GM12878 (cell line): ENCODE results near the gene BTBD1. TPM values are rescaled to one million over a fixed set of nuclear protein-coding genes. Genes with fewer than 3 reads are reported as not detected.

ENCODE experiments used
- ATAC-seq: fragments of 200-7000 bp; cut with Tn5 transposase; 3 replicates; pipeline ENCODE4 v1.9.1; 2020; ENCODE audit warnings: mild to moderate bottlenecking, moderate library complexity
- BruUV-seq: library from RNA; stranded (reverse); fragments of 400-500 nt; replicated peaks from 2 replicates; lab custom pipeline; 2021; lab: Mats Ljungman, UMichigan
- CTCF ChIA-PET: fragments of 300-600 bp; sonication (Branson Sonifier 250); formaldehyde crosslinking; extraction: SDS; loops from one replicate; lab custom pipeline; 2021; ENCODE audit warnings: inconsistent platforms; lab: Yijun Ruan, JAX
- POLR2A ChIA-PET: fragments of 350-600 bp; formaldehyde crosslinking; extraction: SDS; loops from one replicate; lab custom pipeline; 2021; ENCODE audit warnings: inconsistent platforms; lab: Charles Lee
- RAD21 ChIA-PET: fragments of 300-600 bp; sonication (Branson Sonifier 250); formaldehyde crosslinking; loops from one replicate; lab custom pipeline; 2023; ENCODE audit warnings: antibody characterized with exemption; ENCODE audit not compliant: unreplicated experiment; lab: Charles Lee
- SMC1A ChIA-PET: fragments of 300-600 bp; sonication (Branson Sonifier 250); formaldehyde crosslinking; loops from one replicate; lab custom pipeline; 2023; ENCODE audit not compliant: unreplicated experiment, uncharacterized antibody; lab: Charles Lee
- DNase-seq: peaks from one replicate; pipeline ENCODE4 v3.0.0-alpha.2; 2011; ENCODE audit warnings: low read depth, low spot score
- FAIRE-seq: peaks from 3 replicates; lab custom pipeline; 2011; peaks lifted over from hg19 to GRCh38; lab: Jason Lieb, UNC
- H2AFZ ChIP-seq: 2 replicates; pipeline ENCODE4 v1.6.0; 2011; ENCODE audit warnings: low read depth, low read length, control low read depth; ENCODE audit not compliant: control insufficient read depth
- H3K27ac ChIP-seq: 2 replicates; pipeline ENCODE4 v1.5.1; 2011; ENCODE audit warnings: control low read depth; ENCODE audit not compliant: control insufficient read depth, insufficient read depth
- H3K27me3 ChIP-seq, 2 experiments: replicated peaks in 1 of 2; 2 replicates each; pipeline versions ENCODE4 v1.6.0 to v1.6.1; 2011; ENCODE audit warnings: low read length in 1 of 2; ENCODE audit not compliant: control insufficient read depth in 2 of 2, insufficient read depth in 2 of 2
- H3K36me3 ChIP-seq, 2 experiments: 2 replicates each; pipeline ENCODE4 v1.5.1; 2011; ENCODE audit warnings: low read length in 1 of 2; ENCODE audit not compliant: control insufficient read depth in 2 of 2, insufficient read depth in 2 of 2
- H3K4me1 ChIP-seq: 2 replicates; pipeline ENCODE4 v1.6.1; 2011; ENCODE audit warnings: mild to moderate bottlenecking, low read length, moderate library complexity, mixed read lengths; ENCODE audit not compliant: control insufficient read depth, insufficient read depth
- H3K4me2 ChIP-seq: 2 replicates; pipeline ENCODE4 v1.6.0; 2011; ENCODE audit warnings: control low read depth; ENCODE audit not compliant: control insufficient read depth, insufficient read depth
- H3K4me3 ChIP-seq: fragments of 200-600 bp; sonication (generic); 2 replicates; pipeline ENCODE4 v1.5.1; 2016
- H3K79me2 ChIP-seq: 2 replicates; pipeline ENCODE4 v1.6.0; 2011; ENCODE audit warnings: low read length; ENCODE audit not compliant: control insufficient read depth, insufficient read depth
- H3K9ac ChIP-seq: 2 replicates; pipeline ENCODE4 v1.8.0; 2011; ENCODE audit warnings: low read length, control low read depth, mixed read lengths; ENCODE audit not compliant: control insufficient read depth, insufficient read depth
- H3K9me3 ChIP-seq: replicated peaks from 3 replicates; pipeline ENCODE4 v1.5.1; 2011; ENCODE audit warnings: mild to moderate bottlenecking, low read length; ENCODE audit not compliant: control insufficient read depth, insufficient read depth
- H4K20me1 ChIP-seq: 2 replicates; pipeline ENCODE4 v1.6.0; 2011; ENCODE audit not compliant: control insufficient read depth, insufficient read depth
- HSF1 ChIP-seq: fragments of 150-350 bp; IDR thresholded peaks from 2 replicates; pipeline ENCODE4 v1.6.1; 2014; ENCODE audit warnings: mild to moderate bottlenecking, low read depth, low read length
- MYB ChIP-seq: fragments of 150-350 bp; IDR thresholded peaks from 2 replicates; pipeline ENCODE4 v1.6.1; 2014; ENCODE audit warnings: mild to moderate bottlenecking, low read depth, low read length, borderline replicate concordance
- SRF ChIP-seq, 2 experiments: IDR thresholded peaks; 2 replicates each; pipeline ENCODE4 v1.6.1; 2011; ENCODE audit warnings: low read depth in 2 of 2, low read length in 2 of 2, mild to moderate bottlenecking in 1 of 2, moderate library complexity in 1 of 2
- WGBS: methylation state at CpG from one replicate; pipeline ENCODE4 v1.1.6; 2016; ENCODE audit warnings: low lambda C conversion rate; ENCODE audit not compliant: insufficient replicate concordance, insufficient coverage; ENCODE audit errors: missing lambda C conversion rate; 5-methylcytosine and 5-hydroxymethylcytosine counted together
- in situ Hi-C: fragments of 300-500 bp; cut with MboI; formaldehyde crosslinking; loops from 9 replicates; pipeline ENCODE4 v1.14.3; 2018; ENCODE audit warnings: mixed read lengths
- intact Hi-C: fragments of 100-400 bp; cut with micrococcal nuclease; formaldehyde crosslinking; loops from one replicate; pipeline ENCODE4 v1.14.2; 2022; ENCODE audit not compliant: unreplicated experiment
- polyA plus RNA-seq, 11 experiments: library from polyadenylated mRNA; depleted of rRNA in 4 of 11; unstranded in 6 of 11; stranded (reverse) in 5 of 11; fragments of >200 nt; fragmentation: Nextera tagmentation in 4 of 11; fragmentation: Illumina TruSeq in 1 of 11; extraction: Ambion mirVana in 4 of 11; extraction: Trizol in 1 of 11; gene quantifications; 1 replicate in 1 of 11; 2 replicates in 10 of 11; pipeline versions ENCODE4 v1.2.1 to v1.2.3, GENCODE V29; 2011 to 2016; ENCODE audit warnings: inconsistent platforms in 2 of 11, missing spikeins in 2 of 11, low read depth in 1 of 11
- total RNA-seq, 4 experiments: library from RNA; depleted of rRNA in 3 of 4; stranded (reverse); fragments of >200 nt in 3 of 4; fragmentation: Illumina TruSeq in 1 of 4; extraction: Trizol in 1 of 4; gene quantifications; 2 replicates each; pipeline versions ENCODE4 v1.2.1 to v1.2.3, GENCODE V29; 2013 to 2021
- TF ChIP-seq, protein P1 (sequence below): fragments of 450-650 bp; formaldehyde crosslinking; IDR thresholded peaks from 2 replicates; pipeline ENCODE4 v1.5.0; 2022; ENCODE audit warnings: mild to moderate bottlenecking, missing genetic modification characterization

The BTBD1 gene
- total and polyA plus RNA-seq, 10 of the 15 experiments (the other 5 are each of a cell fraction or from before 2014, with no cell fraction given) = 17.5 to 90.4 (median 73.1) TPM

DNA sequence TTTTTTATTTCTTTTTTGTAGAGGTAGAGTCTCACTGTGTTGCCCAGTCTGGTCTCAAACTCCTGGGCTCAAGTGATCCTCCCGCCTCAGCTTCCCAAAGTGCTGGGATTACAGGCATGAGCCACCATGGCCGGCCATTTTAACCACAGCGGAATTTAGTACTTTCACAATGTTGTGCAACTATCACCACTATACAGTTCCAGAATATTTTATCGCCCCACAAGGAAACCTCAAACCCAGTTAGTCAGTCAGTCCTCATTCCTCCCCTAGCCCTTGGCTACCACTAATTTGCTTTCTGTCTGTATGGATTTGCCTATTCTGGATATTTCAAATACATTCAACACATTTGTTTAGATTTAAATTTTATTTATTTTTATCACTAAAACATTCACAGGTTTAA is 99.0 kb downstream of the BTBD1 start:
- H3K27ac ChIP-seq = no peak overlapping the region
- DNase-seq = no peak
- H2AFZ ChIP-seq = no peak overlapping the region
- WGBS = 95% methylated on average over 4 of the region's 4 CpGs
- H3K36me3 ChIP-seq = no peaks in the 10 kb centered on the region
- in situ Hi-C loops = no loop called here
- no TSS peak for BruUV-seq
- no peaks in the 10 kb centered on the region for H3K9me3 ChIP-seq
- SMC1A ChIA-PET = interaction anchor here (1.2 kb wide), 1 partner anchor 32 kb away, joined by 3 read pairs; no protein-coding TSS in a partner anchor
- FAIRE-seq = no peak
- CTCF ChIA-PET = no interaction called here
- no peak overlapping the region for H3K4me2 ChIP-seq
- H3K9ac ChIP-seq = no peak overlapping the region
- intact Hi-C loops = no loop called here
- H3K27me3 ChIP-seq = peaks cover 0 to 2% of the 10 kb centered on the region in 2 experiments; a peak in 2 of 4 replicates
- POLR2A ChIA-PET = no interaction called here
- no peak overlapping the region for H3K4me3 ChIP-seq
- H3K4me1 ChIP-seq = peaks cover 13% of the 10 kb centered on the region
- TF ChIP-seq MYB = no peak
- TF ChIP-seq SRF (IDR thresholded peaks at IDR 0.05; ENCODE audit: low read depth in 2 of 2, low read length in 2 of 2) = no peak
- no peak for TF ChIP-seq HSF1
- TF ChIP-seq, protein P1, sequence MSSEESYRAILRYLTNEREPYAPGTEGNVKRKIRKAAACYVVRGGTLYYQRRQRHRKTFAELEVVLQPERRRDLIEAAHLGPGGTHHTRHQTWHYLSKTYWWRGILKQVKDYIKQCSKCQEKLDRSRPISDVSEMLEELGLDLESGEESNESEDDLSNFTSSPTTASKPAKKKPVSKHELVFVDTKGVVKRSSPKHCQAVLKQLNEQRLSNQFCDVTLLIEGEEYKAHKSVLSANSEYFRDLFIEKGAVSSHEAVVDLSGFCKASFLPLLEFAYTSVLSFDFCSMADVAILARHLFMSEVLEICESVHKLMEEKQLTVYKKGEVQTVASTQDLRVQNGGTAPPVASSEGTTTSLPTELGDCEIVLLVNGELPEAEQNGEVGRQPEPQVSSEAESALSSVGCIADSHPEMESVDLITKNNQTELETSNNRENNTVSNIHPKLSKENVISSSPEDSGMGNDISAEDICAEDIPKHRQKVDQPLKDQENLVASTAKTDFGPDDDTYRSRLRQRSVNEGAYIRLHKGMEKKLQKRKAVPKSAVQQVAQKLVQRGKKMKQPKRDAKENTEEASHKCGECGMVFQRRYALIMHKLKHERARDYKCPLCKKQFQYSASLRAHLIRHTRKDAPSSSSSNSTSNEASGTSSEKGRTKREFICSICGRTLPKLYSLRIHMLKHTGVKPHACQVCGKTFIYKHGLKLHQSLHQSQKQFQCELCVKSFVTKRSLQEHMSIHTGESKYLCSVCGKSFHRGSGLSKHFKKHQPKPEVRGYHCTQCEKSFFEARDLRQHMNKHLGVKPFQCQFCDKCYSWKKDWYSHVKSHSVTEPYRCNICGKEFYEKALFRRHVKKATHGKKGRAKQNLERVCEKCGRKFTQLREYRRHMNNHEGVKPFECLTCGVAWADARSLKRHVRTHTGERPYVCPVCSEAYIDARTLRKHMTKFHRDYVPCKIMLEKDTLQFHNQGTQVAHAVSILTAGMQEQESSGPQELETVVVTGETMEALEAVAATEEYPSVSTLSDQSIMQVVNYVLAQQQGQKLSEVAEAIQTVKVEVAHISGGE (CRISPR knock-in tag) = no peak
- TF ChIP-seq, all 136 proteins: peak for 0
- RAD21 ChIA-PET = no interaction called here
- Histone ChIP-seq H3K79me2 (no peaks in the 10 kb centered on the region), H4K20me1 (no peaks in the 10 kb centered on the region; the same call in 1 of the 2 replicates)
- no peak for ATAC-seq
